Epidermal melanocyte (primary cell): ENCODE results near the gene NTN4.
"Not testable (repeated sequence)": the region's sequence is repeated elsewhere in the genome, so short reads cannot be mapped to it uniquely, and the experiment has no call there.

Experiments
- DNase-seq: peaks from one replicate; pipeline ENCODE4 v3.0.0; 2011; ENCODE audit warnings: low spot score; ENCODE audit not compliant: insufficient read length

Gene NTN4

DNA sequence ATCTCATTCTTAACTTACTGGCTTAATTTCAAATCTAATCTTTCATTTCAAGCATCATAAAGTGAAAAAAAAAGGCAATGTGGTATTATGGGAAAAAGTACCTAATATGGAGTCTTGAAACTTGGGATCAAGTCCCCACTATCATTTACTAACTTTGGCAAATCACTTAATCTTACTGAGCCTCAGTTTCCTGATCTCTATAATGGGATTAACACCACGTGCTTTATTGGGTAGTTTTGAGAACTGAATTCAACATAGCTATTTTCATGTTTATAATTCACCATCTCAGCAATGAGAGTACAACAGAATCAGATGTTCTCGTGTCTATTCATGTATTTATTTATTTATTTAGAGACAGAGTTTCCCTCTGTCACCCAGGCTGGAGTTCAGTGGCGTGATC, 78.3 kb downstream of the NTN4 start:
- DNase-seq = no peak

DNA sequence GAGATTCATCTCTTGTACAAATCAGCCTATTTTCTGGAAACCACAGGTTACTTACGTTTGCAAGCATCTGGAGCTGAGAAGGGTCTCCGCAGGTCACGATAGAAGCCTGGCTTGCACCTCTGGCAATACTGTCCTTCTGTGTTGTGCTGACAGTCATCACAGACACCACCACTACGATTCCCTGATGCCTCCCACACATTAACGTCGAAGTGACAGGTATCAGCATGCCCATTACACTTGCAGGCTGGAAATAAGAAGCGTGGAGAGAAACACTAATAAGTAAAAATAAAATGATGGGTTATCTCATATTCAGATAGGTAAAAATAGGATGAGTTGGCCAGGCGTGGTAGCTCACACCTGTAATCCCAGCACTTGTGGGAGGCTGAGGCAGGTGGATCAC, 80.2 kb downstream of the NTN4 start:
- DNase-seq = no peak

DNA sequence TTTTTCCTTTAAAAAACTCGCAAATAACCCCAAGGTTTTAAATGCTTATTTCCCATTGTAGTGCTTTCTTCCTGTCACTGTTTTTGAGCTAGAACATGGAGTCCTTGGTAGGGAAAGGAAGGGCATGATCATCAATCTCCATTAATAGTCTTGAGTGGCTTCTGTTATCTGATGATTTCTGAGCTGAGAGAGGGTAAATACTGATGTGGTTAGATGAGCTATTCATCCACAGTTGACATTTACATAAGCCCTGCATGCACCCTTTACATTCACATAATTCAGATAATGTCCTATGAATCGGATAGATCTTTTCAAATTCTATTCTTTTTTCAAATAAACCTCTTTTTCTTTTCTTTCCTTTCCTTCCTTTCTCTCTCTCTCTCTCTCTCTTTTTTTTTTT, 81.4 kb downstream of the NTN4 start:
- DNase-seq = no peak

DNA sequence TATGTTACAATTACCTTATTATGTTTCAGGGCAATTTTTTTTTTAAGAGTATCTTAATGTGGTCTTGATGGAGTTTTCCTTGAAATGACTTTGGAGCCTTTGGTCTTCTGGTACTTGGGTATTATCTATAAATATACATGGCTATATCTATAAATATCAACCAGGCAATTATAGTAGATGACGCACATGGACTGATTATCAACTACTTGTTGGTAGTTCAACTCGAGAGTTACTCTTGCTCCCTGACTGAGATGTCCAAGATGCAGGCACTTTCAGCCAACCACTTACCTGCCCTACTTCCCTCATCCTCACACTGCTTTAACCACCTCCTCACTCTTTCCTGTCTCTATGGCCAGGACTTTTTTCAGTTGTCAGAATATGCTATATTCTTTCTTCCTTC, 85.4 kb downstream of the NTN4 start:
- no peak for DNase-seq

DNA sequence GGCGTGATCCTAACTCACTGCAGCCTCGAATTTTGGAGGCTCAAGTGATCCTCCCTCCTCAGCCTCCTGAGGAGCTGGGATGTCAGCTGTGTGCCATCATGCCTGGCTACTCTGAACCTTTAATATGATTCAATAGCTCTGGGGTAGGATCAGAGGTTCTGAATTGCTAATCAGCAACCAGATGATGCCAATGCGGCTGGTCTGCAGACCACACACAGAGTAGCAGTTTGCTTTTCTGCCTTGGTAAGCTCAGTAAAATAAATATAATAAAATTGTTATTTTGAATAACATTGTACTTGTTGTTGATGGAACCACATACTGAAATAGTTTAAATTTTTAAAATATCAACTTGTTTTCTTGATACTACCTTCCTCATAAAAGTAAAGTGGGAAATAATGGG, 86.6 kb downstream of the NTN4 start:
- no peak for DNase-seq

DNA sequence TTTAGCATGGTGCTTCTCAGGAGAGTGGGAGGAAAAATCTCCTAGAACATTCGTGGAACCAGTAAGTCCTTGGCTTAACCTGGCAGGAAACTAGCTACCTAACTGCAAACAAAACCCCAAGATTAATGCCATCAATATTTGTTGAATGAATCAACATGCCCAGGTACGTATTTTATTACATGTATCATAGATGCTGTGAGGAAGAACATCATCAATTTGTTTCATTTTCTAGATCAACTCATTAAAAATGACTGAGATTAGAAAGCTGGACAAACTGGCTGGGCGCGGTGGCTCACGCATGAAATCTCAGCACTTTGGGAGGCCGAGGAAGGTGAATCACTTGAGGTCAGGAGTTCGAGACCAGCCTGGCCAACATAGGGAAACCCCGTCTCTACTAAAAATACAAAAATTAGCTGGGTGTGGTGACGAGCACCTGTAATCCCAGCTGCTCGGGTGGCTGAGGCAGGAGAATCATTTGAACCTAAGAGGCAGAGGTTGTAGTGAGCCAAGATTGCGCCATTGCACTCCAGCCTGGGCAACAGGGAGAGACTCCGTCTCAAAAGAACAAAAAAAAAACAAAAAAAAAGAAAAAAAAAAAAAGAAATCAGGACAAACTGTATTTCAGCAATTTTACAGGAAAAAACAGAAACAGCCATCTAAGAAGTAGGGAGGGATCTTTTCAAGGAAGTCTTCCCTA, 88.7 kb downstream of the NTN4 start:
- DNase-seq = no peak

DNA sequence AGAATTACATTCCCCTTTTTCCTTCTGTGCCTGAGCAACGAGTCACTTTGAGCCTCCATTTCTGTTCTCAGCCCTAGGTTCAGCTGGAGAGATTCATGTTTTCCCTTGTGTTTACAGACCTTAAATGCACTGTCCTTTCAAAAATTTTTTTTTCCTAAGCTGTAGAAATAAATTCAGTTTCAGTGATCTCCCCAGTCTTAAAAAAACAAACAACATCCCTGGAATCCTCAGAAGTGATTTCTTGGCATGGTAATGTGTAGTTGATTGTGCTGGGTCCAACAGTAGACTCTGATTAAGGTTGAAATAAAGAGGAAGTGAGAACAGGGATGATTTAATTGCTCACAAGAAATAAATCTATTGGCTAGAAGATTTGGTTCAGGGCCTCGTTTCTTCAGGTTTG, 89.3 kb downstream of the NTN4 start:
- no peak for DNase-seq

DNA sequence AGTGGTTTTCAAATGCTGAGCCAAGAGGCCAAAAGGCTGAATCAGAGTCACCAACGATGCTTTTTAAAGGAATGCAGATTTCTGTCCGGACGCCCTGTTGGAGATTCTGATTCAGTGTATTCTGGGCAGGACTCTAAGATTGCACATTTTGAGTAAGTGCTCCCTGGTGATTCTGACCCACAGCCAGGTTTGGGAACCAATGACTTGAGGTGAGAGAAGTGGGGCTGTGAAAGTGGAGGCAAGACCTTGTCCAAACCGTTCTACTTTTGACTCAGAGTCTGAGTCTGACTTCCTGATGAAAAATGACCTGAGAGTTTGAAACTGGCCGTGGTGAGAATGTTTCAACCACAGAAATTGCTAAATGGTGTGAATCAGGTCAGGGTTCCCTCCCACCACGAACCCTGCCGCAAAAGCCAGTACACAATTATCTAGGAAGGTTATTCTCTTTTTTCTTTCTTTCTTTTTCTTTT, 90.2 kb downstream of the NTN4 start:
- DNase-seq = no peak

DNA sequence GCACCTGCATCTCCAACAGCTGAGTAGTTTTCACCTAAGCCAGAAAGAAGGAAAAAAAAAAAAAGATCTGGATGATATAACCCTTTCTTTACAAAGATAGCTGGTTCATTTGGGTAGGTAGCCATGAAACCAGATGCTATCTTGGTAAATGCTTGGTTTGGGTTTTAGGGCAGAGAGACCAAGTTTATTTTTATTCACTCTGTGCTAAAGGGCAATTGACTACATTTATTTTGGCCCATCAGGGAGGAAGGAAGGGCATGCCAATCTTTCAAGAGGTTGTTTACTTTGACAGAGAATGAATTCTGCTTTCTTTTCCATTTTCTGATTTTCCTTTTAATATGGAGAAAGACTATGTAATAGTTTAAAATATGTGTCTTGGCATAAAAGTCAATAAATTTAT, 91.0 kb downstream of the NTN4 start:
- DNase-seq = no peak

DNA sequence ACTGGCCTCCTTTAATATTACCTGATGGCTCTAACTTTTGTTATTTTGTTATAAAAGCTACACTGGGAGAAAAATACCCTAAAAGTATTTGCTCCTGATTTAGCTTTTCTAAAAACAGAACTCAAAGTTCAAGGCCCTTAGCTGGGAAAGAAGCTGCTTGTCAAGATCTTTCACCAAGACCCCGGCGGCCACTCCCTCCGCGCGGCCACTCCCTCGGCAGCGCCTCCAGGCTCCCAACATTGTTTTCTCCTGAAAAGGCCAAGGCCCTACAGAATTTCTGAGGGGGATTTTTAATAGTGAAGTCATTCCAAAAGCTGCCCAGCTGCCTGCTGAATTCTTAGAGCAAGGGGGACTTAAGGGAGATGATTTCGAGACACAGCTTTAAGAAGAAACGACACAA, 96.4 kb downstream of the NTN4 start:
- no peak for DNase-seq

DNA sequence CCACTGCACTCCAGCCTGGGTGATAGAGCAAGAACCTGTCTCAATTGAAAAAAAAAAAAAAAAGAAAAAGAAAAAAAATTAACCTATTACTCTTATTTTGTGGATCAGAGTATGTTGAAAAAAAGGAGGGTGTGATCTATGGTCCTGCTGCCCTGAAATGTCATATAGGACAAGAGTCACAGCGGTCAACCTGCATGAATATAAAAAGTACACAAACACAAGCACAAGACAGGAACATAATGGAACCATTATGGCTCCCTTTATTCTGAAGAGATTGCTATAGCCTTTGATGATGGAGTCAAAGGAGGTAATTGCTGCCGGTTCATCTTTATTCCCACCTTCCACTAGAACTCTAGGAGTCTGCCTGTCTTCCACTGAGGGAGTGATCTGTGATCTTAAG, 96.9 kb downstream of the NTN4 start:
- DNase-seq = no peak

DNA sequence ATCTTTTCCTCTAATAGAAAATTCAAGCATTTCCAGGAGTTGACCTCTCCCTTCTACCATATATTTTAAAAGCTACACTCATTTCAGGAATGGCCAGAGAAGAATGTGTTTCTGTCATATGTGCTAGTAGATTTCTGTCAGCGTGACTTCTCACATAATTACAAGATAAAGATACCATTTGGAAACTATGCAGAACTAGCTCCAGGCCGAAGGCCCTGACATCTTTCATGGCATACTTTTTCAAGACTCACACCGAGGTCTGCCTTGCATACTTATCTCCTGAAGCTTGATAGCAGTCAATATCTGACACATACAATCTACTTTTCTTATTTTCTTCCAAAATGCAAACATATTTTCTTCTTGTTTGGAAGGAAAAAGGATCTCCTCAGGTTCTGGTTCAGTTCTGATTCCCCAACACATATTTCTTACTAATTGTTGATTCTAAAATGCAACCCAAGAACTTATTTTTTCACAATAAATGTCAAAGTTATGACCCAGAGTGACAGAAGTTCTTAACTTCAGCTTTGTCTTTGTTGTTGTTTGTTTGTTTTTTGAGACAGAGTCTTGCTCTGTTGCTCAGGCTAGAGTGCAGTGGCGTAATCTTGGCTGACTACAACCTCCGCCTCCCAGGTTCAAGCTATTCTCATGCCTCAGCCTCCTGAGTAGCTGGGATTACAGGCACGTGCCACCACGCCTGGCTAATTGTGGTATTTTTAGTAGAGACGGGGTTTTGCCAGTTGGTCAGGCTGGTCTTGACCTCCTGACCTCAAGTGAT, 99.5 kb downstream of the NTN4 start:
- DNase-seq = no peak

DNA sequence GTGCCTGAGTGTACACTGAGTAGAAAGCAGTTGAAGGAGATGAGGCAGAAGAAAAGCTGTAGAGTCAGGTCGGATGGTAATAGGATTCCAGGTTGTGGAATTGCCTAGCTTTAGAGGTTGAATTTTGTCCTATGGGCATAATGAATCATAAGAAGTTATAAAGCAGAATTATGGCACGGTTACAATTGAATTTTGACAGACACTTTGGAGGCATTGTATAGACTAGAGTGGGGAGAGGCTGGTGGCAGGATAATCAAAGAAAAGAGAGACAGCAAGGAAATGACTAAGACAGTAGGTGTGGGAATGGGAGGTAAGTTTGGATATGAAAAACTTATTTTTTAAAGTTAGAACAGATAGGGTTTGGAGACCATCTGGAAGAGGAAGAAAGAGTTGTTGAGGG, 102.6 kb downstream of the NTN4 start:
- no peak for DNase-seq

DNA sequence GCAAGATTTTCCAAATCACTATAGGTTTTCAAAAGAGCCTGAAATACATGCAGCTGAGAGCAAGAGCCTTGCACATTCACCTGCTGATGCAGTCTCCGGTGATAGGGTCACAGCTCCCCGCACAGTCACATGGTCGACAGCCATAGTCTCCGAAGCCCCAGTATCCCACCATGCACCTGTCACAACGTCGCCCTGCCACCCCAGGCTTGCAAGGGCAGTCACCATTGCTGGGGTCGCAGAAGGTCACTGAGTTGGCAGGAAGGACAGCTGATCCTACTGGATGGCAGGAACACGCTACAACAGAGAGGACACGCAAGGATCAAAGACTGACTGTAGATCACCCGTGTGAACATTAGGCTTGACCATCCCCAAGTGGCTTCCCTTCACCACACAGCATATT, 107.1 kb downstream of the NTN4 start:
- DNase-seq = no peak

DNA sequence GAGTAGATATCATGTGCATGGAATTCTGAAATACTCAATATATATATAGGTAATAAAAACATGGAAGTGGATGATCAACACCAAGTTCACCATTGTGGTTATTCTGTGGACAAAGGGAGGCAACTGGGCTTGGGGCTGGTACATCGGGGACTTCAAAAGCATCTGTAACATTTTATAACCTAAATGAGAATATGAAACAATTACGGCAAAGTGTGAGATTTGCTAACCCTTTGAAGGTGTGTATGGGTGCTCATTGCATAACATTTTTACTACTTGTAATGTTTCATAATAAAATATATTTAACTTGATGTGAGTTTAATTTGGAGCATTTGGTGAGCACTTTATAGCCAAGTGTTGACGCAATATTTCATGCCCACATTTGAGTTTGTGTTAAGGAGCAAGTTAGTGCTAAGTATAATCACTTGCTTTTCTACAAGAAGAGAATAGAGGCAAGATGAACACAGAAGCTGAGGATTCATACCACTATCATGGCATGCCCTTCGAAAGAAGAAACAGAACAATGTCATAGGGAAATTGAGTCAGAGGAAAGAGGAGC, 109.3 kb downstream of the NTN4 start:
- no peak for DNase-seq

DNA sequence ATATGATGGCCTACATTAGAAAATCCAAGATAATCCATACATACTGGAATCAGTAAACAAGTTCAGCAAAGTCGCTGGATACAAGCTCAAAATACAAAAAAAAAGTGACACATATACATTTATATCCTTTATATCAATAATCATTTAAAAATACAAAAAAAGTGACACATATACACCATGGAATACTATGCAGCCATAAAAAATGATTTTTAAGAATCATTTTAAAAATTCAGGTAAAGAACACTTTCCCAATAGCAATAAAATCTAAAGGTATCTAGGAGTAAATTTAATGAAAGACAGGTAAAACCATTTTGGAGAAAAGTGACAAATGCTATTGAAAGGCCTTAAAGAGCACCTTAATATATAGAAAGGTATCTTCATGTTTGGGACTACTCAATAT, 111.9 kb downstream of the NTN4 start:
- DNase-seq = no peak

DNA sequence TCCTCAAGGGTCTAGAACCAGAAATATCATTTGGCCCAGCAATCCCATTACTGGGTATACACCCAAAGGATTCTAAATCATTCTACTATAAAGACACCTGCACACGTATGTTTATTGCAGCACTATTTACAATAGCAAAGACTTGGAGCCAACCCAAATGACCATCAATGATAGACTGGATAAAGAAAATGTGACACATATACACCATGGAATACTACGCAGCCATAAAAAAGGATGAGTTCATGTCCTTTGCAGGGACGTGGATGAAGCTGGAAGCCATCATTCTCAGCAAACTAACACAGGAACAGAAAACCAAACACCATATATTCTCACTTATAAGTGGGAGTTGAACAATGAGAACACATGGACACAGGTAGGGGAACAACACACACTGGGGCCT, 112.8 kb downstream of the NTN4 start:
- not testable (repeated sequence) for DNase-seq

DNA sequence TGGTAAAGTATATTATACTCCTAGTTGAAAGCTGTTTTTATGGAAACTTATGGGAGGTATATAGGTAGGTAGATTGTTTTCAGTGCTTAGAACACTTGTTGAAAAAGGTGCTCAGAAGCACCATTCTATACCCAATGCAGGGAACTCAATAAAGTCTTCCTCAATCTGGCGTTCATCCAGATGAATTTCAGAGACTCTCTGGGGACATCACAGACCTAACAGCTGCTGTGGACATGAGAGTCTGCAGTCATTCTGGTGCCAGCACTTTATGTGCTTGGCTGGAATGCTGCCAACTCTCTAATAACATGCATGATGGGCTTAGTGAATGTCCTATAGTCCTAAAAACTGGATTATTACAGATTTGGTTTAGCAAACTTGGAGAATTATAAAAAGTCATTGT, 115.9 kb downstream of the NTN4 start:
- no peak for DNase-seq

DNA sequence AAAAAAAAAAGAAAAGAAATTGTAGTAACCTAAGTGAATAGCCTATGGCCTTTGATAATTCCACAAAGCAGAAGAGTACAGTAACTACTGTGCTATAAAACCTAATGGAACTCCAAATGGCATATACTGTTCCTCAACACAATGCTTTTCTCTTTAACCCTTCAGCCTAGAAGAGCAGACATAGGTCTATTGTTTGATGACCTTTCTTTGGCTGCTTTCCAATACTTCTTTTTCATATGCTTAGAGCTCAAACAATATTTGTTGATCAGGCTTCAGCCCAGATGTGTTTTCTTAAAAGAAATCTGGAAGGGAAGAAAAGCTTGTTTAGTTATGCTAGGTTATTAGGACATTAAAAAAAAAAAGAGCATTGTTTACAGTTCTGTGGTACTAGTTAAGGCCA, 116.4 kb downstream of the NTN4 start:
- no peak for DNase-seq

DNA sequence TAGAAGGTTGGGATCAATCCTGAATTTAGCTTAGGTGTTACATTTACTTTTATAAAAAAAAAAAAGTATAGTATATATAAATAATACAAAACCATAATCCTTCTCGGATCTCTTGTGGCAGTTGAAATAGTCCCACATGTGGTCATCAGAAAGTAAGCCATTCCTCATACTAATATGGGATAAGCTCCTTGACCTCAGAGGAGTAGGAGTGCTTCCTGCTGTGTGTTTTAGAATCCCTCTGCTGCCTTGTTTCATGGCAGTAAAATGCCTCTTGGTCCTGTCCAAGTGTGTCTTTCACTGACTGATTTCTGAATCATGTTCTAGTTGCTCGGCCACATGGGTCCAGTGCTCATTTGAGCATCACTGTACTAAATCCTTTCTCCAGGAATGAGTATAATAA, 117.0 kb downstream of the NTN4 start:
- DNase-seq = no peak

DNA sequence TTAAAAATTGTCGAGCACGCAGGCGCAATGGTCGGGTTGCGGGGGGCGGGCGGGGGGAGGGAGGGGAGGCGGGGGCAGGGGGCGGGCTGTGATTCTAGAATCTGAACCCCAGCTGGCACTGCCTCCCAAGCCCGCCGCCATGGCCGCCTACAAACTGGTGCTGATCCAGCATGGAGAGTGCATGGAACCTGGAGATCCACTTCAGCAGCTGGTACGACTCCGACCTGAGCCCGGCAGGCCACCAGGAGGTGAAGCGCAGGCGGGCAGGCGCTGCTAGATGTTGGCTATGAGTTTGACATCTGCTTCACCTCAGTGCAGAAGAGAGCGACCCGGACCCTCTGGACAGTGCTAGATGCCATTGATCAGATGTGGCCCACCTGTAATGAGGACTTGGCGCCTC, 118.4 kb downstream of the NTN4 start:
- no peak for DNase-seq

DNA sequence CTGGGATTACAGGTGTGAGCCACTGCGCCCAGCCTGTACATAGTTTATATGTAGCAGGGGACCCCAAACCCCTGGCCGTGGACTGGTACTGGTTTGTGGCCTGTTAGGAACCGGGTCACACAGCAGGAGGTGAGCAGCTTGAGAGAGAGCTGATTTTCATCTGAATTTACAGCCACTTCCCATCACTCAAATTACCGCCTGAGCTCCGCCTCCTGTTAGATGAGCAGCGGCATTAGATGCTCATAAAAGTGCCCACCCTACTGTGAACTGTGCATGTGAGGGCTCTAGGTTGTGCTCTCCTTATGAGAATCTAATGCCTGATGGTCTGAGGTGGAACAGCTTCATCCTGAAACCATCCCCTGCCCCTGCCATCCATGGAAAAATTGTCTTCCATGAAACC, 119.3 kb downstream of the NTN4 start:
- no peak for DNase-seq

DNA sequence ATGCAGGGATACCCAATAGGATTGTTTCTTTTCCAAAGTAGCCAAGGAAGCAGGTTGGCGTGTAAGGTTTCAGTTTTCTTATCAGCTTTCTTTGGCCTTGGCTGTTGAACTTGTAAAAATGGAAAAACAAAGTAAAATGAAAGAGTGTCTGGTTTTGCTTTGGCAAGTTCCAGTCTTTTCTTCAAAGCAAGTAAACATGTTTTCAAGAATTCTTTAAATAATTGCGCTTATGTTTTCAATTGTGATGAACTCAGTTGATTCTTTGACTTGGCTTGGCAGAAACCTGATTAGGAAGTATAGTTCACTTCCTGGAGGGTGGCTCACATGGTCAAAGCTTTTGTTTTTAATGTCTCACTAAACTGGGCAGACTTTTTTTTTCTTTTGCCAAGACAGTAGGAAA, 127.0 kb downstream of the NTN4 start:
- DNase-seq = no peak
